ENCODE measurements around the gene MKRN2OS. TPM values are rescaled to one million over a fixed set of nuclear protein-coding genes. Genes with fewer than 3 reads are reported as not detected.

Gene MKRN2OS
- total RNA-seq, 2 donors from 2014 or later, result not detected

- DNase-seq (ENCODE audit: low spot score in 2 of 2) (no peak), ATAC-seq (no peak)
- Mint-ChIP-seq H3K36me3 (peaks cover 6 to 13% of the 10 kb centered on the region in 2 donors), H3K9me3 (no peaks in the 10 kb centered on the region), H3K27ac (no peak overlapping the region)
Measured at GRCh38 chr3:12506201-12506709, 39.0 kb downstream of the MKRN2OS start.

- no peak for DNase-seq (ENCODE audit: low spot score in 2 of 2)
- Mint-ChIP-seq H3K9me3 (no peaks in the 10 kb centered on the region), H3K36me3 (peaks cover 17 to 18% of the 10 kb centered on the region in 2 donors), H3K27ac (no peak overlapping the region)
- no peak for ATAC-seq
Measured at GRCh38 chr3:12503126-12503957, 42.0 kb downstream of the MKRN2OS start.

- no peak for DNase-seq (ENCODE audit: low spot score in 2 of 2)
- Mint-ChIP-seq H3K9me3 (no peaks in the 10 kb centered on the region), H3K36me3 (peaks cover 16 to 17% of the 10 kb centered on the region in 2 donors), H3K27ac (no peak overlapping the region)
- ATAC-seq, result no peak
Measured at GRCh38 chr3:12501360-12502020, 43.8 kb downstream of the MKRN2OS start.

- Mint-ChIP-seq H3K36me3 (peaks cover 16 to 17% of the 10 kb centered on the region in 2 donors), H3K27ac (no peak overlapping the region), H3K9me3 (no peaks in the 10 kb centered on the region)
- no peak for ATAC-seq
- no peak for DNase-seq (ENCODE audit: low spot score in 2 of 2)
Measured at GRCh38 chr3:12499474-12499873, 45.8 kb downstream of the MKRN2OS start.

- H3K9me3 Mint-ChIP-seq, result no peaks in the 10 kb centered on the region
- peaks cover 10% of the 10 kb centered on the region in 2 donors for H3K36me3 Mint-ChIP-seq
- H3K27ac Mint-ChIP-seq, result no peak overlapping the region
- no peak for DNase-seq (ENCODE audit: low spot score in 2 of 2)
- ATAC-seq, result no peak
Measured at GRCh38 chr3:12496453-12496761, 48.9 kb downstream of the MKRN2OS start.

GRCh38 chr3:12495749-12496452, 49.4 kb downstream of the MKRN2OS start:
- ATAC-seq, result no peak

GRCh38 chr3:12490547-12490946, 54.8 kb downstream of the MKRN2OS start:
- DNase-seq (ENCODE audit: low spot score in 2 of 2) (no peak), ATAC-seq (no peak)
- H3K9me3 Mint-ChIP-seq, result no peaks in the 10 kb centered on the region
- H3K36me3 Mint-ChIP-seq, result peaks cover 5 to 10% of the 10 kb centered on the region in 2 donors
- no peak overlapping the region for H3K27ac Mint-ChIP-seq

More at GRCh38 chr3:12495749-12496452, 49.4 kb downstream of the MKRN2OS start:
- DNase-seq (ENCODE audit: low spot score in 2 of 2), result no peak
- Mint-ChIP-seq H3K27ac (no peak overlapping the region), H3K9me3 (no peaks in the 10 kb centered on the region), H3K36me3 (peaks cover 8% of the 10 kb centered on the region in 2 donors)

GRCh38 chr3:12489832-12490231, 55.5 kb downstream of the MKRN2OS start:
- H3K36me3 Mint-ChIP-seq, result peaks cover 5 to 10% of the 10 kb centered on the region in 2 donors
- no peak overlapping the region for H3K27ac Mint-ChIP-seq
- H3K9me3 Mint-ChIP-seq, result no peaks in the 10 kb centered on the region
- DNase-seq (ENCODE audit: low spot score in 2 of 2), result no peak
- ATAC-seq, result no peak

Other genes starting within 250 kb of the MKRN2OS start
- gene TSEN2, start 61.0 kb downstream of the MKRN2OS start, total RNA-seq, result 10 to 100 TPM in 1 of 2 donors, 1 to 10 TPM in 1; 6.6 to 14.2 TPM
- 10 to 100 TPM; 20.2 to 30.3 TPM for gene MKRN2, start 11.6 kb upstream of the MKRN2OS start, total RNA-seq
- gene RAF1, start 118.6 kb upstream of the MKRN2OS start, total RNA-seq, result 10 to 100 TPM; 75.9 to 97.0 TPM
- not detected for gene TMEM40, start 213.8 kb upstream of the MKRN2OS start, total RNA-seq